HepG2 (cell line): ENCODE data around the gene RBP5. TPM values are rescaled to one million over a fixed set of nuclear protein-coding genes. Genes with fewer than 3 reads are reported as not detected.

ENCODE experiments used
- ARNT2 ChIP-seq: sonication (generic); formaldehyde crosslinking; IDR thresholded peaks from 2 replicates; pipeline ENCODE4 v1.8.0; 2022; ENCODE audit warnings: mild to moderate bottlenecking, low read depth, missing genetic modification reagents, moderate library complexity
- FOXA3 ChIP-seq: IDR thresholded peaks from 2 replicates; pipeline ENCODE4 v1.6.1; 2016; ENCODE audit warnings: missing genetic modification reagents, missing compliant biosample characterization
- FOXK2 ChIP-seq: fragments of 450-650 bp; IDR thresholded peaks from 2 replicates; pipeline ENCODE4 v1.6.1; 2016
- HOXA3 ChIP-seq: sonication (generic); formaldehyde crosslinking; IDR thresholded peaks from 2 replicates; pipeline ENCODE4 v1.5.0; 2020; ENCODE audit warnings: missing genetic modification reagents
- ISL2 ChIP-seq: sonication (generic); formaldehyde crosslinking; IDR thresholded peaks from 2 replicates; pipeline ENCODE4 v1.5.0; 2020; ENCODE audit warnings: missing genetic modification reagents
- JUN ChIP-seq: sonication (generic); formaldehyde crosslinking; IDR thresholded peaks from 2 replicates; pipeline ENCODE4 v1.4.0; 2020; ENCODE audit warnings: mild to moderate bottlenecking, missing genetic modification reagents
- MAX ChIP-seq: IDR thresholded peaks from 2 replicates; pipeline ENCODE4 v1.6.1; 2012; ENCODE audit warnings: inconsistent platforms
- NFATC3 ChIP-seq: sonication (generic); formaldehyde crosslinking; IDR thresholded peaks from 2 replicates; pipeline ENCODE4 v1.5.1; 2020; ENCODE audit warnings: mild to moderate bottlenecking, missing genetic modification reagents
- NFYC ChIP-seq: IDR thresholded peaks from 2 replicates; pipeline ENCODE4 v1.6.1; 2016; ENCODE audit warnings: missing genetic modification reagents, missing compliant biosample characterization
- NONO ChIP-seq, 2 experiments: fragments of 450-650 bp in 1 of 2; sonication (generic) in 1 of 2; formaldehyde crosslinking in 1 of 2; IDR thresholded peaks in 1 of 2; conservative IDR thresholded peaks in 1 of 2; 2 replicates each; pipeline versions ENCODE4 v1.6.1 to v1.8.0; 2017 to 2022; ENCODE audit warnings: mild to moderate bottlenecking in 1 of 2, missing genetic modification reagents in 1 of 2, moderate library complexity in 1 of 2
- PAX8 ChIP-seq: sonication (generic); formaldehyde crosslinking; IDR thresholded peaks from 2 replicates; pipeline ENCODE4 v1.8.0; 2022; ENCODE audit warnings: mild to moderate bottlenecking, missing genetic modification reagents, borderline replicate concordance
- PAXIP1 ChIP-seq: sonication (generic); formaldehyde crosslinking; conservative IDR thresholded peaks from 2 replicates; pipeline ENCODE4 v1.4.0; 2020; ENCODE audit warnings: mild to moderate bottlenecking, missing genetic modification reagents, moderate library complexity
- PRPF4 ChIP-seq: fragments of 200-400 bp; formaldehyde crosslinking; IDR thresholded peaks from 2 replicates; pipeline ENCODE4 v1.6.1; 2016; ENCODE audit warnings: low read length, low read depth; ENCODE audit not compliant: poor library complexity, severe bottlenecking
- SMAD3 ChIP-seq: sonication (generic); formaldehyde crosslinking; IDR thresholded peaks from 2 replicates; pipeline ENCODE4 v1.4.0; 2020; ENCODE audit warnings: missing genetic modification reagents
- THYN1 ChIP-seq: sonication (generic); formaldehyde crosslinking; IDR thresholded peaks from 2 replicates; pipeline ENCODE4 v1.8.1; 2023; ENCODE audit warnings: low read depth, mild to moderate bottlenecking, moderate library complexity, missing genetic modification reagents, borderline replicate concordance
- YEATS4 ChIP-seq: sonication (generic); formaldehyde crosslinking; IDR thresholded peaks from 2 replicates; pipeline ENCODE4 v1.4.0; 2020; ENCODE audit warnings: missing genetic modification reagents, borderline replicate concordance
- ZBTB42 ChIP-seq: sonication (generic); formaldehyde crosslinking; IDR thresholded peaks from 2 replicates; pipeline ENCODE4 v1.5.0; 2020; ENCODE audit warnings: mild to moderate bottlenecking, missing genetic modification reagents
- ZEB1 ChIP-seq: IDR thresholded peaks from 2 replicates; pipeline ENCODE4 v1.6.1; 2012; ENCODE audit warnings: mild to moderate bottlenecking, low read depth, inconsistent platforms; ENCODE audit not compliant: insufficient replicate concordance
- ZNF224 ChIP-seq: sonication (generic); formaldehyde crosslinking; IDR thresholded peaks from 2 replicates; pipeline ENCODE4 v1.5.0; 2020; ENCODE audit warnings: mild to moderate bottlenecking, missing genetic modification reagents
- ZNF451 ChIP-seq: sonication (generic); formaldehyde crosslinking; IDR thresholded peaks from 2 replicates; pipeline ENCODE4 v1.5.0; 2020; ENCODE audit warnings: mild to moderate bottlenecking, missing genetic modification reagents
- ZNF460 ChIP-seq: sonication (generic); formaldehyde crosslinking; IDR thresholded peaks from 2 replicates; pipeline ENCODE4 v1.5.1; 2020; ENCODE audit warnings: missing genetic modification reagents, mild to moderate bottlenecking, borderline replicate concordance
- ZNF546 ChIP-seq: sonication (generic); formaldehyde crosslinking; conservative IDR thresholded peaks from 2 replicates; pipeline ENCODE4 v1.8.1; 2023; ENCODE audit warnings: mild to moderate bottlenecking, missing genetic modification reagents
- ZNF549 ChIP-seq: sonication (generic); formaldehyde crosslinking; IDR thresholded peaks from 2 replicates; pipeline ENCODE4 v1.5.0; 2020; ENCODE audit warnings: missing genetic modification reagents
- ZNF556 ChIP-seq: sonication (generic); formaldehyde crosslinking; IDR thresholded peaks from 2 replicates; pipeline ENCODE4 v1.4.0; 2020; ENCODE audit warnings: mild to moderate bottlenecking, missing genetic modification reagents, borderline replicate concordance
- ZNF558 ChIP-seq: sonication (generic); formaldehyde crosslinking; IDR thresholded peaks from 2 replicates; pipeline ENCODE4 v1.9.0; 2022; ENCODE audit warnings: mild to moderate bottlenecking, missing genetic modification reagents, borderline replicate concordance
- polyA plus RNA-seq, 8 experiments: library from polyadenylated mRNA; depleted of rRNA in 3 of 8; stranded (reverse) in 7 of 8; unstranded in 1 of 8; fragments of >200 nt; fragmentation: Illumina TruSeq in 4 of 8; extraction: Trizol in 4 of 8; gene quantifications; 2 replicates each; pipeline versions ENCODE4 v1.2.1 to v1.2.3, GENCODE V29; 2011 to 2016; ENCODE audit warnings: low read depth in 4 of 8, missing spikeins in 1 of 8, mixed read lengths in 1 of 8; ENCODE audit not compliant: insufficient read depth in 1 of 8
- total RNA-seq, 5 experiments: library from RNA; depleted of rRNA; stranded (reverse); fragments of >200 nt; fragmentation: Illumina TruSeq; extraction: Trizol; gene quantifications; 2 replicates each; pipeline ENCODE4 v1.2.3, GENCODE V29; 2016; ENCODE audit warnings: low read depth in 1 of 5
- TF ChIP-seq, protein P1 (sequence below): sonication (generic); formaldehyde crosslinking; IDR thresholded peaks from 2 replicates; pipeline ENCODE4 v1.8.0; 2023; ENCODE audit warnings: mild to moderate bottlenecking, missing genetic modification reagents

Gene RBP5
- total and polyA plus RNA-seq, 2 of the 13 experiments (the other 11 are each of a cell fraction or from before 2014, with no cell fraction given): 13.8 to 19.8 TPM

- TF ChIP-seq FOXA3 (CRISPR knock-in tag) (peak; percentile 17; the same call in 1 of the 2 replicates), HOXA3 (CRISPR knock-in tag) (peak; percentile 78), SMAD3 (CRISPR knock-in tag) (peak; percentile 12; the same call in 1 of the 2 replicates), ISL2 (CRISPR knock-in tag) (0 out of 2 replicates have a peak, but pooled peaks have one; percentile 61), PAXIP1 (CRISPR knock-in tag) (peak; percentile 66), ZNF558 (peak; percentile 48; the same call in 1 of the 2 replicates), ZNF460 (CRISPR knock-in tag) (peak; percentile 55; the same call in 1 of the 2 replicates), NFYC (CRISPR knock-in tag) (0 out of 2 replicates have a peak, but pooled peaks have one; percentile 6), ZNF549 (CRISPR knock-in tag) (no peak), NFATC3 (CRISPR knock-in tag) (no peak), THYN1 (no peak), ZNF451 (CRISPR knock-in tag) (0 out of 2 replicates have a peak, but pooled peaks have one; percentile 3), PRPF4 (no peak), MAX (peak; percentile 66), FOXK2 (no peak), YEATS4 (CRISPR knock-in tag) (peak; percentile 77), PAX8 (CRISPR knock-in tag) (0 out of 2 replicates have a peak, but pooled peaks have one; percentile 48), ZBTB42 (CRISPR knock-in tag) (no peak), NONO (IDR thresholded peaks at IDR 0.05) (no peak), NONO (CRISPR knock-in tag; conservative IDR thresholded peaks at IDR 0.05) (peak; percentile 72; the same call in 1 of the 2 replicates), JUN (CRISPR knock-in tag) (no peak), ZNF556 (CRISPR knock-in tag) (peak; percentile 51; the same call in 1 of the 2 replicates), ARNT2 (CRISPR knock-in tag) (no peak), ZNF224 (CRISPR knock-in tag) (no peak), ZNF546 (0 out of 2 replicates have a peak, but pooled peaks have one; percentile 70), ZEB1 (peak; percentile 63)
- TF ChIP-seq, protein P1, sequence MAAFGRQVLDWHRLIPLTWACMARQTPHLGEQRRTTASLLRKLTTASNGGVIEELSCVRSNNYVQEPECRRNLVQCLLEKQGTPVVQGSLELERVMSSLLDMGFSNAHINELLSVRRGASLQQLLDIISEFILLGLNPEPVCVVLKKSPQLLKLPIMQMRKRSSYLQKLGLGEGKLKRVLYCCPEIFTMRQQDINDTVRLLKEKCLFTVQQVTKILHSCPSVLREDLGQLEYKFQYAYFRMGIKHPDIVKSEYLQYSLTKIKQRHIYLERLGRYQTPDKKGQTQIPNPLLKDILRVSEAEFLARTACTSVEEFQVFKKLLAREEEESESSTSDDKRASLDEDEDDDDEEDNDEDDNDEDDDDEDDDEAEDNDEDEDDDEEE (CRISPR knock-in tag): no peak
Observed at GRCh38 chr12:7108003-7108795, 20.5 kb downstream of the RBP5 start (continued).
